ENCODE data around the gene FBP2. TPM values are rescaled to one million over a fixed set of nuclear protein-coding genes. Genes with fewer than 3 reads are reported as not detected.

Gene FBP2
- total and polyA plus RNA-seq, 2 of the 4 experiments (the other 2 are of a cell fraction), result not detected

GRCh38 chr9:94610181-94610606 lies 16.6 kb upstream of the FBP2 start:
- dilution Hi-C loops (cut with HindIII; ENCODE audit: low sequenced_read_pairs, unreplicated experiment), result no loop called here
- Histone ChIP-seq H2BK120ac (ENCODE audit: low read depth, low read length) (no peak overlapping the region), H3K36me3 (ENCODE audit: control insufficient read depth, insufficient read depth, low read length) (no peaks in the 10 kb centered on the region), H3K23ac (ENCODE audit: low read depth, low read length) (no peak overlapping the region), H3K14ac (replicated peaks; ENCODE audit: low read depth, low read length) (no peak overlapping the region), H2AK9ac (replicated peaks; ENCODE audit: low read depth, low read length, poor library complexity) (no peak overlapping the region), H3K4me2 (ENCODE audit: low read depth, low read length) (no peak overlapping the region), H2BK15ac (ENCODE audit: low read depth, low read length) (no peak overlapping the region), H3K56ac (ENCODE audit: extremely low read depth, insufficient read depth, low read length) (no peak overlapping the region), H3K27ac (ENCODE audit: insufficient read depth, low read length) (no peak overlapping the region), H3K79me1 (ENCODE audit: low read depth in 1 of 2, low read length in 2 of 2) (no peaks in the 10 kb centered on the region), H3K4ac (ENCODE audit: low read depth, low read length) (no peak overlapping the region), H2AFZ (replicated peaks; ENCODE audit: low read length, poor library complexity) (no peak overlapping the region), H3K18ac (ENCODE audit: low read depth, low read length) (no peak overlapping the region), H3K4me1 (ENCODE audit: control insufficient read depth, insufficient read depth, low read length) (no peaks in the 10 kb centered on the region), H4K20me1 (ENCODE audit: insufficient read depth, low read length) (no peaks in the 10 kb centered on the region), H2BK5ac (ENCODE audit: low read depth, low read length, poor library complexity, severe bottlenecking) (no peak overlapping the region), H3K4me3 (ENCODE audit: insufficient read depth, low read depth, low read length) (no peak overlapping the region), H4K5ac (ENCODE audit: low read depth, low read length) (no peak overlapping the region), H2AK5ac (ENCODE audit: low read depth, low read length) (no peak overlapping the region), H4K91ac (ENCODE audit: insufficient read depth, low read depth, low read length) (no peak overlapping the region), H3K9me1 (ENCODE audit: insufficient read depth, low read length) (no peaks in the 10 kb centered on the region), H3K27me3 (ENCODE audit: control insufficient read depth, insufficient read depth, low read length) (peaks cover 46% of the 10 kb centered on the region), H3K9me3 (ENCODE audit: control insufficient read depth, insufficient read depth, low read length) (no peaks in the 10 kb centered on the region), H4K8ac (ENCODE audit: low read depth in 2 of 2, low read length in 2 of 2) (no peak overlapping the region), H2BK20ac (ENCODE audit: low read depth, low read length) (no peak overlapping the region), H3K9ac (ENCODE audit: low read depth, low read length) (no peak overlapping the region)
- DNase-seq (no peak), ATAC-seq (ENCODE audit: low read depth) (no peak)
- in situ Hi-C loops (cut with MboI; ENCODE audit: low sequenced_read_pairs), result no loop called here
- ChIA-PET CTCF (interaction anchor here (0.6 kb wide), 1 partner anchor 54 kb away, joined by 3 read pairs; no protein-coding TSS in a partner anchor), POLR2A (ENCODE audit: unreplicated experiment) (no interaction called here)
- no peak for TF ChIP-seq BHLHE40 (IDR thresholded peaks at IDR 0.05; ENCODE audit: low read depth, low read length)
- TF ChIP-seq SMC3 (IDR thresholded peaks at IDR 0.05; ENCODE audit: low read depth, low read length), result no peak
- TF ChIP-seq USF2 (IDR thresholded peaks at IDR 0.05; ENCODE audit: low read depth, low read length), result no peak
- no peak for TF ChIP-seq CTCF (conservative IDR thresholded peaks at IDR 0.05; ENCODE audit: low read depth, low read length)
- no peak for TF ChIP-seq MXI1 (IDR thresholded peaks at IDR 0.05; ENCODE audit: borderline replicate concordance, low read depth, low read length)
- TF ChIP-seq MAZ (IDR thresholded peaks at IDR 0.05; ENCODE audit: borderline replicate concordance, low read depth, low read length), result no peak
- no TSS peak for BruUV-seq (replicated peaks)
- intact Hi-C loops (cut with micrococcal nuclease), result no loop called here
- WGBS, 2 experiments (ENCODE audit: extremely low coverage in 2 of 2, insufficient read length in 1 of 2), result 40% methylated on average over 1 of the region's 6 CpGs; no CpG with 5 or more reads in 1 of the 2 experiments

Data from IMR-90 (cell line).